GM12892 (cell line): Measurements from ENCODE around the gene LRRC2.

Experiments used
- POLR2A ChIP-seq: IDR thresholded peaks from 2 replicates; pipeline ENCODE4 v1.6.1; 2011; ENCODE audit warnings: low read depth, low read length, control low read depth
- POLR2AphosphoS5 ChIP-seq: IDR thresholded peaks from 2 replicates; pipeline ENCODE4 v1.6.1; 2011; ENCODE audit warnings: low read depth, low read length, control low read depth
- TAF1 ChIP-seq: IDR thresholded peaks from 2 replicates; pipeline ENCODE4 v1.6.1; 2011; ENCODE audit warnings: low read depth, mild to moderate bottlenecking, control low read depth, low read length, borderline replicate concordance

- TF ChIP-seq POLR2A (no peak), POLR2AphosphoS5 (no peak), TAF1 (no peak)
Observed at GRCh38 chr3:46540550-46540949, 25.6 kb downstream of the LRRC2 start.
